ENCODE data around the gene CYFIP2.

Gene CYFIP2

GRCh38 chr5:157362982-157363381 is 97.1 kb downstream of the CYFIP2 start:
- no peak for DNase-seq

GRCh38 chr5:157365732-157366131 is 99.8 kb downstream of the CYFIP2 start:
- no peak for DNase-seq

- no peak for DNase-seq
Measured at GRCh38 chr5:157366741-157367674, 101.1 kb downstream of the CYFIP2 start.

- no peak for DNase-seq
Measured at GRCh38 chr5:157369507-157369906, 103.6 kb downstream of the CYFIP2 start.

- DNase-seq: no peak
Measured at GRCh38 chr5:157370967-157371366, 105.0 kb downstream of the CYFIP2 start.

- no peak for DNase-seq
Measured at GRCh38 chr5:157371655-157372471, 105.9 kb downstream of the CYFIP2 start.

- DNase-seq: no peak
Measured at GRCh38 chr5:157372472-157372822, 106.5 kb downstream of the CYFIP2 start.

- no peak for DNase-seq
Measured at GRCh38 chr5:157378509-157378908, 112.6 kb downstream of the CYFIP2 start.

- no peak for DNase-seq
Measured at GRCh38 chr5:157379983-157380382, 114.1 kb downstream of the CYFIP2 start.

GRCh38 chr5:157381746-157382145 is 115.8 kb downstream of the CYFIP2 start:
- no peak for DNase-seq

- no peak for DNase-seq
Measured at GRCh38 chr5:157382996-157383800, 117.3 kb downstream of the CYFIP2 start.

GRCh38 chr5:157384971-157385709 is 119.2 kb downstream of the CYFIP2 start:
- DNase-seq: no peak

- DNase-seq: no peak
Measured at GRCh38 chr5:157387041-157387563, 121.2 kb downstream of the CYFIP2 start.

- no peak for DNase-seq
Measured at GRCh38 chr5:157387683-157388093, 121.8 kb downstream of the CYFIP2 start.

- DNase-seq: no peak
Measured at GRCh38 chr5:157388111-157388710, 122.3 kb downstream of the CYFIP2 start.

- DNase-seq: no peak
Measured at GRCh38 chr5:157389103-157389502, 123.2 kb downstream of the CYFIP2 start.

- DNase-seq: no peak
Measured at GRCh38 chr5:157390133-157390532, 124.2 kb downstream of the CYFIP2 start.

- peak; percentile 39 to 54 for DNase-seq
Measured at GRCh38 chr5:157390551-157391297, 124.8 kb downstream of the CYFIP2 start.

GRCh38 chr5:157398305-157398704 is 132.4 kb downstream of the CYFIP2 start:
- DNase-seq: no peak

GRCh38 chr5:157400741-157401495 is 135.0 kb downstream of the CYFIP2 start:
- DNase-seq: no peak
